DND-41 (cell line): ENCODE data around the gene USP46.

Experiments used
- ATAC-seq: fragments of 200-7000 bp; cut with Tn5 transposase; 3 replicates; pipeline ENCODE4 v1.9.1; 2021; ENCODE audit warnings: low read depth; ENCODE audit not compliant: insufficient read depth
- DNase-seq: peaks from one replicate; pipeline ENCODE4 v3.0.0-alpha.2; 2020
- H2AFZ ChIP-seq: 2 replicates; pipeline ENCODE4 v1.6.0; 2012; ENCODE audit warnings: low read depth, low read length
- H3K27ac ChIP-seq: 2 replicates; pipeline ENCODE4 v1.5.1; 2012; ENCODE audit warnings: low read length, inconsistent platforms
- H3K27me3 ChIP-seq: fragments of 200-600 bp; sonication (generic); 2 replicates; pipeline ENCODE4 v1.6.0; 2012; ENCODE audit warnings: low read length, mild to moderate bottlenecking, inconsistent platforms; ENCODE audit not compliant: insufficient read depth, poor library complexity
- H3K36me3 ChIP-seq: 2 replicates; pipeline ENCODE4 v1.5.1; 2012; ENCODE audit warnings: low read length, inconsistent platforms; ENCODE audit not compliant: insufficient read depth
- H3K4me1 ChIP-seq: 2 replicates; pipeline ENCODE4 v1.5.1; 2012; ENCODE audit warnings: mild to moderate bottlenecking, low read length; ENCODE audit not compliant: insufficient read depth
- H3K4me2 ChIP-seq: 2 replicates; pipeline ENCODE4 v1.6.0; 2012; ENCODE audit warnings: mild to moderate bottlenecking, moderate library complexity, low read length, inconsistent platforms; ENCODE audit not compliant: insufficient read depth
- H3K4me3 ChIP-seq, 2 experiments: fragments of 200-600 bp in 1 of 2; shearing (Covaris generic) in 1 of 2; 2 replicates each; pipeline ENCODE4 v1.5.1; 2012 to 2016; ENCODE audit warnings: inconsistent platforms in 2 of 2, low read length in 2 of 2, mild to moderate bottlenecking in 2 of 2, low read depth in 1 of 2, moderate library complexity in 1 of 2
- H3K79me2 ChIP-seq: 2 replicates; pipeline ENCODE4 v1.6.0; 2012; ENCODE audit warnings: low read length, inconsistent platforms; ENCODE audit not compliant: insufficient read depth
- H3K9ac ChIP-seq: 2 replicates; pipeline ENCODE4 v1.6.0; 2012; ENCODE audit warnings: low read depth, mild to moderate bottlenecking, inconsistent platforms, low read length, moderate library complexity
- H3K9me3 ChIP-seq: 2 replicates; pipeline ENCODE4 v1.5.1; 2012; ENCODE audit warnings: low read length, moderate library complexity, mild to moderate bottlenecking, inconsistent platforms; ENCODE audit not compliant: insufficient read depth, severe bottlenecking
- H4K20me1 ChIP-seq: 2 replicates; pipeline ENCODE4 v1.6.0; 2012; ENCODE audit warnings: low read length; ENCODE audit not compliant: insufficient read depth
- CTCF ChIP-seq: IDR thresholded peaks from 2 replicates; pipeline ENCODE4 v1.5.1; 2012; ENCODE audit warnings: borderline replicate concordance, low read length, moderate library complexity, mild to moderate bottlenecking; ENCODE audit not compliant: poor library complexity, severe bottlenecking; ENCODE audit errors: extremely low read depth
- EZH2 ChIP-seq: IDR thresholded peaks from 3 replicates; pipeline ENCODE4 v1.6.1; 2012; ENCODE audit warnings: borderline replicate concordance, low read depth, mild to moderate bottlenecking, moderate library complexity, low read length, inconsistent platforms; ENCODE audit not compliant: severe bottlenecking

The USP46 gene

GRCh38 chr4:52600275-52600674 lies 58.8 kb downstream of the USP46 start:
- no peak for DNase-seq
- H3K27me3 ChIP-seq, result no peaks in the 10 kb centered on the region
- H4K20me1 ChIP-seq, result no peaks in the 10 kb centered on the region
- H3K36me3 ChIP-seq, result peaks cover 14% of the 10 kb centered on the region; the same call in 1 of the 2 replicates
- no peaks in the 10 kb centered on the region for H3K9me3 ChIP-seq
- no peaks in the 10 kb centered on the region for H3K4me1 ChIP-seq
- H3K27ac ChIP-seq, result no peak overlapping the region
- no peak overlapping the region for H2AFZ ChIP-seq
- H3K4me2 ChIP-seq, result no peak overlapping the region
- TF ChIP-seq CTCF (no peak), EZH2 (no peak)
- no peak for ATAC-seq
- H3K79me2 ChIP-seq, result no peaks in the 10 kb centered on the region
- H3K4me3 ChIP-seq, result no peak overlapping the region
- no peak overlapping the region for H3K9ac ChIP-seq

- Histone ChIP-seq H3K79me2 (no peaks in the 10 kb centered on the region), H3K4me1 (no peaks in the 10 kb centered on the region), H3K9ac (no peak overlapping the region), H3K4me2 (no peak overlapping the region), H3K27ac (no peak overlapping the region), H4K20me1 (no peaks in the 10 kb centered on the region), H3K36me3 (peaks cover 11% of the 10 kb centered on the region; the same call in 1 of the 2 replicates), H3K4me3 (no peak overlapping the region), H3K27me3 (no peaks in the 10 kb centered on the region), H2AFZ (no peak overlapping the region), H3K9me3 (no peaks in the 10 kb centered on the region)
- ATAC-seq (no peak), DNase-seq (no peak)
- no peak for TF ChIP-seq EZH2
These were observed 64.1 kb downstream of the USP46 start for GRCh38 chr4:52595001-52595400.

- TF ChIP-seq EZH2 (no peak), CTCF (no peak)
- no peak overlapping the region for H3K9ac ChIP-seq
- no peaks in the 10 kb centered on the region for H4K20me1 ChIP-seq
- DNase-seq, result no peak
- no peak for ATAC-seq
- no peaks in the 10 kb centered on the region for H3K9me3 ChIP-seq
- no peaks in the 10 kb centered on the region for H3K4me1 ChIP-seq
- no peak overlapping the region for H3K4me3 ChIP-seq
- H3K36me3 ChIP-seq, result peaks cover 9% of the 10 kb centered on the region; the same call in 1 of the 2 replicates
- no peak overlapping the region for H3K27ac ChIP-seq
- no peaks in the 10 kb centered on the region for H3K27me3 ChIP-seq
- no peaks in the 10 kb centered on the region for H3K79me2 ChIP-seq
- H2AFZ ChIP-seq, result no peak overlapping the region
- no peak overlapping the region for H3K4me2 ChIP-seq
These were observed 66.8 kb downstream of the USP46 start for GRCh38 chr4:52592287-52592686.

GRCh38 chr4:52588771-52589591 lies 70.1 kb downstream of the USP46 start:
- Histone ChIP-seq H3K27me3 (no peaks in the 10 kb centered on the region), H3K4me3 (no peak overlapping the region), H2AFZ (no peak overlapping the region), H3K9ac (no peak overlapping the region), H3K4me1 (no peaks in the 10 kb centered on the region), H4K20me1 (no peaks in the 10 kb centered on the region), H3K79me2 (no peaks in the 10 kb centered on the region), H3K4me2 (no peak overlapping the region), H3K9me3 (no peaks in the 10 kb centered on the region), H3K27ac (no peak overlapping the region), H3K36me3 (no peaks in the 10 kb centered on the region)
- ATAC-seq, result peak; percentile 50
- TF ChIP-seq EZH2 (no peak), CTCF (no peak)
- no peak for DNase-seq
